B cell (primary cell): Measurements from ENCODE around the gene QSOX1. TPM values are rescaled to one million over a fixed set of nuclear protein-coding genes. Genes with fewer than 3 reads are reported as not detected.

Experiments used
- ATAC-seq: fragments of 200-7000 bp; cut with Tn5 transposase; one replicate; pipeline ENCODE4 v1.10.0; 2021; ENCODE audit warnings: low read depth, mild to moderate bottlenecking, moderate number of reproducible peaks, moderate library complexity
- CTCF ChIA-PET: fragments of 350-600 bp; sonication (Branson Sonifier 250); formaldehyde crosslinking; loops from one replicate; lab custom pipeline; 2021; ENCODE audit warnings: antibody characterized with exemption, inconsistent platforms; lab: Charles Lee
- POLR2A ChIA-PET: fragments of 350-600 bp; sonication (Branson Sonifier 250); formaldehyde crosslinking; loops from one replicate; lab custom pipeline; 2021; ENCODE audit warnings: antibody characterized with exemption; lab: Charles Lee
- DNase-seq: peaks from one replicate; pipeline ENCODE4 v3.0.0; 2013
- H2AFZ ChIP-seq: 2 replicates; pipeline ENCODE4 v1.6.1; 2012; ENCODE audit warnings: mild to moderate bottlenecking, low read depth, low read length; ENCODE audit not compliant: insufficient read depth, poor library complexity, severe bottlenecking
- H3K27ac ChIP-seq, 2 donors: 1 replicate in 1 of 2; 2 replicates in 1 of 2; pipeline ENCODE4 v1.5.1; 2012 to 2013; ENCODE audit warnings: low read length in 2 of 2, mild to moderate bottlenecking in 2 of 2, moderate library complexity in 1 of 2
- H3K27me3 ChIP-seq, 4 experiments: fragments of 200-600 bp in 1 of 4; sonication (generic) in 1 of 4; replicated peaks in 1 of 4; 1 replicate in 2 of 4; 2 replicates in 2 of 4; pipeline versions ENCODE4 v1.6.1 to v1.7.0; 2013 to 2016; ENCODE audit warnings: low read length in 3 of 4, mild to moderate bottlenecking in 2 of 4, mixed read lengths in 1 of 4, moderate library complexity in 1 of 4; ENCODE audit not compliant: insufficient read depth in 4 of 4, control insufficient read depth in 3 of 4; ENCODE audit errors: control extremely low read depth in 1 of 4
- H3K36me3 ChIP-seq, 2 experiments: replicated peaks in 1 of 2; 1 replicate in 1 of 2; 2 replicates in 1 of 2; pipeline versions ENCODE4 v1.6.1 to v1.7.1; 2013; ENCODE audit warnings: low read length in 1 of 2; ENCODE audit not compliant: insufficient read depth in 2 of 2, control insufficient read depth in 1 of 2; ENCODE audit errors: control extremely low read depth in 1 of 2, extremely low read depth in 1 of 2
- H3K4me1 ChIP-seq, 2 donors: fragments of 200-600 bp in 1 of 2; sonication (generic) in 1 of 2; 1 replicate in 1 of 2; 2 replicates in 1 of 2; pipeline versions ENCODE4 v1.5.1 to v1.6.1; 2013 to 2017; ENCODE audit warnings: low read length in 2 of 2; ENCODE audit not compliant: control insufficient read depth in 2 of 2, insufficient read depth in 2 of 2
- H3K4me2 ChIP-seq: replicated peaks from 2 replicates; pipeline ENCODE3; 2012; ENCODE audit warnings: mild to moderate bottlenecking, low read depth, low read length; ENCODE audit not compliant: poor library complexity, severe bottlenecking
- H3K4me3 ChIP-seq, 5 experiments: fragments of 200-600 bp in 1 of 5; sonication (generic) in 1 of 5; 1 replicate in 3 of 5; 2 replicates in 2 of 5; pipeline versions ENCODE4 v1.5.1 to v1.7.0; 2011 to 2016; ENCODE audit warnings: low read length in 4 of 5, mild to moderate bottlenecking in 4 of 5, low read depth in 2 of 5, control low read depth in 1 of 5, moderate library complexity in 1 of 5; ENCODE audit not compliant: insufficient read depth in 1 of 5; ENCODE audit errors: control extremely low read depth in 1 of 5, extremely low read depth in 1 of 5
- H3K79me2 ChIP-seq: fragments of 200-600 bp; sonication (generic); one replicate; pipeline ENCODE4 v1.6.0; 2016; ENCODE audit warnings: low read length; ENCODE audit not compliant: control insufficient read depth, insufficient read depth
- H3K9ac ChIP-seq: fragments of 200-600 bp; sonication (generic); 2 replicates; pipeline ENCODE4 v1.6.1; 2017; ENCODE audit warnings: mild to moderate bottlenecking, low read length, moderate library complexity
- H3K9me3 ChIP-seq, 3 donors: one replicate each; pipeline versions ENCODE4 v1.6.1 to v1.7.1; 2013; ENCODE audit warnings: low read length in 2 of 3; ENCODE audit not compliant: control insufficient read depth in 2 of 3, insufficient read depth in 1 of 3; ENCODE audit errors: control extremely low read depth in 1 of 3
- H4K20me1 ChIP-seq: 2 replicates; pipeline ENCODE4 v1.6.0; 2012; ENCODE audit warnings: mild to moderate bottlenecking, low read length; ENCODE audit not compliant: insufficient read depth, control insufficient read depth, poor library complexity, severe bottlenecking
- H3K27ac Mint-ChIP-seq: one replicate; pipeline ENCODE4 v1.8.0; 2021; ENCODE audit warnings: mixed read lengths
- H3K27me3 Mint-ChIP-seq: one replicate; pipeline ENCODE4 v1.8.0; 2021; ENCODE audit warnings: mixed read lengths
- H3K4me1 Mint-ChIP-seq: one replicate; pipeline ENCODE4 v1.8.0; 2021; ENCODE audit warnings: mixed read lengths
- H3K4me3 Mint-ChIP-seq: one replicate; pipeline ENCODE4 v1.8.0; 2021; ENCODE audit warnings: mixed read lengths
- H3K9me3 Mint-ChIP-seq: one replicate; pipeline ENCODE4 v1.8.0; 2022; ENCODE audit warnings: mixed read lengths; ENCODE audit not compliant: insufficient read depth
- CTCF ChIP-seq: fragments of 200-600 bp; IDR thresholded peaks from one replicate; pipeline ENCODE4 v1.8.0; 2022; ENCODE audit warnings: antibody characterized with exemption, mild to moderate bottlenecking
- EZH2 ChIP-seq: IDR thresholded peaks from 2 replicates; pipeline ENCODE4 v1.6.1; 2012; ENCODE audit warnings: borderline replicate concordance, low read depth, mild to moderate bottlenecking, moderate library complexity, low read length; ENCODE audit not compliant: insufficient read depth, poor library complexity, severe bottlenecking
- WGBS: methylation state at CpG from one replicate; pipeline ENCODE4 v1.1.5; 2013; ENCODE audit warnings: missing lambda C conversion rate; ENCODE audit not compliant: insufficient coverage; 5-methylcytosine and 5-hydroxymethylcytosine counted together
- intact Hi-C: fragments of 100-400 bp; cut with micrococcal nuclease; formaldehyde crosslinking; loops from one replicate; pipeline ENCODE4 v1.10.0; 2022
- polyA plus RNA-seq: library from polyadenylated mRNA; depleted of rRNA; stranded (reverse); fragments of >200 nt; gene quantifications from 2 replicates; pipeline ENCODE4 v1.2.3, GENCODE V29; 2012
- total RNA-seq, 2 donors: library from RNA; stranded (reverse); fragments of 120-200 nt in 1 of 2; gene quantifications; 1 replicate in 1 of 2; 2 replicates in 1 of 2; pipeline versions ENCODE4 v1.2.3 to v1.2.4, GENCODE V29; 2013 to 2022

QSOX1 gene
- total and polyA plus RNA-seq, 2 donors (not counting 1 experiment from before 2014, with no cell fraction given), result 11.4 to 20.6 TPM

GRCh38 chr1:180193141-180194047 is 38.7 kb downstream of the QSOX1 start:
- TF ChIP-seq EZH2 (no peak), CTCF (no peak)
- POLR2A ChIA-PET, result no interaction called here
- Mint-ChIP-seq H3K27ac (no peak overlapping the region), H3K4me1 (no peaks in the 10 kb centered on the region), H3K27me3 (no peaks in the 10 kb centered on the region), H3K9me3 (no peaks in the 10 kb centered on the region), H3K4me3 (no peak overlapping the region)
- DNase-seq (no peak), ATAC-seq (no peak)
- Histone ChIP-seq H2AFZ (no peak overlapping the region), H3K9ac (no peak overlapping the region), H3K4me2 (no peak overlapping the region), H3K4me1 (no peaks in the 10 kb centered on the region), H3K9me3 (no peaks in the 10 kb centered on the region), H3K79me2 (no peaks in the 10 kb centered on the region), H3K27me3 (no peaks in the 10 kb centered on the region), H4K20me1 (no peaks in the 10 kb centered on the region), H3K4me3 (no peak overlapping the region), H3K27ac (no peak overlapping the region), H3K36me3 (peaks cover 0 to 11% of the 10 kb centered on the region in 2 experiments)
- intact Hi-C loops, result no loop called here
- 95% methylated on average over 17 of the region's 18 CpGs for WGBS
- CTCF ChIA-PET, result no interaction called here

GRCh38 chr1:180194048-180194425 is 39.4 kb downstream of the QSOX1 start:
- H3K27ac Mint-ChIP-seq, result no peak overlapping the region
- Histone ChIP-seq H4K20me1 (no peaks in the 10 kb centered on the region), H3K79me2 (no peaks in the 10 kb centered on the region), H3K27me3 (no peaks in the 10 kb centered on the region), H3K9ac (no peak overlapping the region), H3K4me1 (no peaks in the 10 kb centered on the region), H3K9me3 (no peaks in the 10 kb centered on the region), H3K4me3 (no peak overlapping the region), H3K4me2 (no peak overlapping the region), H2AFZ (no peak overlapping the region), H3K36me3 (peaks cover 0 to 8% of the 10 kb centered on the region in 2 experiments), H3K27ac (no peak overlapping the region)
- DNase-seq (no peak), ATAC-seq (no peak)
- CTCF ChIA-PET, result no interaction called here
- no peaks in the 10 kb centered on the region for H3K27me3 Mint-ChIP-seq
- H3K4me1 Mint-ChIP-seq, result no peaks in the 10 kb centered on the region
- no peaks in the 10 kb centered on the region for H3K9me3 Mint-ChIP-seq
- no peak for TF ChIP-seq EZH2
- no peak for TF ChIP-seq CTCF
- intact Hi-C loops, result no loop called here
- WGBS, result 98% methylated on average over 14 of the region's 14 CpGs
- no peak overlapping the region for H3K4me3 Mint-ChIP-seq
- POLR2A ChIA-PET, result no interaction called here
